ENCODE data around the gene TBC1D14. TPM values are rescaled to one million over a fixed set of nuclear protein-coding genes. Genes with fewer than 3 reads are reported as not detected.

The TBC1D14 gene
- total and polyA plus RNA-seq, 2 of the 8 experiments (the other 6 are each of a cell fraction or from before 2014, with no cell fraction given): 45.6 to 48.2 TPM

GRCh38 chr4:6928081-6928480, 18.5 kb downstream of the TBC1D14 start:
- Histone ChIP-seq H3K27ac (ENCODE audit: low read depth, low read length) (no peak overlapping the region), H3K4me1 (replicated peaks in 1 of 4; ENCODE audit: control insufficient read depth in 3 of 4, insufficient read depth in 4 of 4, low read length in 3 of 4) (peaks cover 0 to 9% (median 3%) of the 10 kb centered on the region in 4 experiments; a peak in 6 of 7 replicates), H3K56ac (replicated peaks; ENCODE audit: insufficient read length, low read depth, low read length) (no peak overlapping the region), H3K27me3 (replicated peaks in 1 of 4; ENCODE audit: control insufficient read depth in 3 of 4, extremely low read depth in 1 of 4, insufficient read depth in 3 of 4, low read length in 3 of 4) (no peaks in the 10 kb centered on the region), H2BK120ac (replicated peaks; ENCODE audit: low read depth, low read length) (no peak overlapping the region), H3K14ac (ENCODE audit: insufficient read length) (no peak overlapping the region), H3K79me2 (ENCODE audit: control insufficient read depth in 1 of 2, insufficient read depth in 2 of 2, low read length in 2 of 2) (peaks cover 0 to 63% of the 10 kb centered on the region in 2 experiments; a peak in 2 of 4 replicates), H3K4ac (replicated peaks; ENCODE audit: insufficient read length, low read depth, low read length) (no peak overlapping the region), H2BK20ac (ENCODE audit: low read length) (no peak overlapping the region), H2AFZ (ENCODE audit: low read length) (no peak overlapping the region), H2BK15ac (ENCODE audit: low read length) (no peak overlapping the region), H3K79me1 (ENCODE audit: low read depth, low read length) (peaks cover 15% of the 10 kb centered on the region), H4K8ac (ENCODE audit: extremely low read depth, insufficient read depth, low read length) (no peak overlapping the region), H4K5ac (ENCODE audit: insufficient read length, low read depth, low read length) (no peak overlapping the region), H4K20me1 (replicated peaks in 1 of 2; ENCODE audit: control insufficient read depth in 1 of 2, insufficient read depth in 2 of 2, low read length in 2 of 2) (peaks cover 3 to 31% of the 10 kb centered on the region in 2 experiments), H3K9ac (replicated peaks in 1 of 4; ENCODE audit: extremely low read depth in 1 of 4, low read depth in 3 of 4, low read length in 3 of 4) (no peak overlapping the region), H2BK12ac (ENCODE audit: low read depth, low read length) (no peak overlapping the region), H3K4me3 (ENCODE audit: extremely low read depth in 1 of 4, insufficient read depth in 2 of 4, low read depth in 3 of 4, low read length in 4 of 4) (no peak overlapping the region), H3K36me3 (ENCODE audit: control insufficient read depth in 2 of 4, insufficient read depth in 4 of 4, low read length in 3 of 4) (peaks cover 5 to 11% (median 8%) of the 10 kb centered on the region in 4 experiments; a peak in 7 of 8 replicates), H3K9me3 (ENCODE audit: insufficient read depth in 2 of 2, low read depth in 1 of 2, low read length in 1 of 2) (no peaks in the 10 kb centered on the region), H4K91ac (replicated peaks; ENCODE audit: insufficient read length, low read length) (no peak overlapping the region), H3K18ac (ENCODE audit: extremely low read depth, low read length) (no peak overlapping the region), H3K23me2 (ENCODE audit: low read depth, low read length) (no peaks in the 10 kb centered on the region), H3K4me2 (ENCODE audit: insufficient read depth in 1 of 2, low read depth in 2 of 2, low read length in 2 of 2) (no peak overlapping the region), H2BK5ac (ENCODE audit: low read depth, low read length) (no peak overlapping the region), H2AK5ac (ENCODE audit: low read depth, low read length) (no peak overlapping the region), H3K23ac (ENCODE audit: insufficient read length) (no peak overlapping the region)
- ChIA-PET POLR2A (ENCODE audit: partially characterized antibody) (interaction anchor here (0.8 kb wide), 1 partner anchor 54 kb away, joined by 3 read pairs; no protein-coding TSS in a partner anchor), CTCF (ENCODE audit: partially characterized antibody) (interaction anchor here (1.5 to 4.2 kb wide), 5 partner anchors 11 to 20 kb away, joined by 5 to 36 read pairs (median 11); no protein-coding TSS in a partner anchor)
- WGBS, 2 experiments (ENCODE audit: extremely low coverage in 1 of 2, insufficient coverage in 1 of 2, insufficient read length in 1 of 2, insufficient replicate concordance in 2 of 2, low coverage in 1 of 2, low lambda C conversion rate in 2 of 2, missing lambda C conversion rate in 1 of 2): 85% methylated on average over 4 of the region's 4 CpGs; no CpG with 5 or more reads in 1 of the 2 experiments
- no peak for FAIRE-seq
- no peak for DNase-seq (ENCODE audit: low read depth in 1 of 2, low spot score in 2 of 2)
- no peak for TF ChIP-seq PHF8 (conservative IDR thresholded peaks at IDR 0.05; ENCODE audit: low read depth, low read length)
- no peak for TF ChIP-seq CBX8 (IDR thresholded peaks at IDR 0.05; ENCODE audit: borderline replicate concordance, low read depth, low read length)
- TF ChIP-seq HDAC2 (IDR thresholded peaks at IDR 0.05; ENCODE audit: borderline replicate concordance in 1 of 2, low read depth in 2 of 2, low read length in 2 of 2): no peak
- TF ChIP-seq ATF2 (IDR thresholded peaks at IDR 0.05; ENCODE audit: low read length): no peak
- no peak for TF ChIP-seq YY1 (IDR thresholded peaks at IDR 0.05; ENCODE audit: low read depth, low read length)
- TF ChIP-seq TBP (IDR thresholded peaks at IDR 0.05; ENCODE audit: low read depth, low read length): no peak
- no peak for TF ChIP-seq BCL11A (IDR thresholded peaks at IDR 0.05; ENCODE audit: low read depth in 2 of 2, low read length in 2 of 2)
- TF ChIP-seq SP2 (IDR thresholded peaks at IDR 0.05; ENCODE audit: low read length): no peak
- no peak for TF ChIP-seq HDAC6 (IDR thresholded peaks at IDR 0.05; ENCODE audit: low read depth, low read length)
- no peak for TF ChIP-seq RBBP5 (IDR thresholded peaks at IDR 0.05; ENCODE audit: borderline replicate concordance, low read depth, low read length)
- no peak for TF ChIP-seq CTBP2 (IDR thresholded peaks at IDR 0.05; ENCODE audit: borderline replicate concordance, insufficient read depth, insufficient read length, low read length)
- TF ChIP-seq POLR2AphosphoS5 (IDR thresholded peaks at IDR 0.05; ENCODE audit: low read depth, low read length): no peak
